Peyer's patch (tissue), 4 donors: ENCODE measurements around the gene B3GALT6. TPM values are rescaled to one million over a fixed set of nuclear protein-coding genes. Genes with fewer than 3 reads are reported as not detected.
"Not testable (repeated sequence)": the region's sequence is repeated elsewhere in the genome, so short reads cannot be mapped to it uniquely, and the experiment has no call there.

Experiments used
- DNase-seq, 3 donors: peaks; one replicate each; pipeline ENCODE4 v3.0.0-alpha.2; 2017 to 2019
- H3K27ac ChIP-seq, 4 donors: fragments of 200-600 bp; sonication (generic); one replicate each; pipeline ENCODE4 v1.5.1; 2016 to 2019
- H3K27me3 ChIP-seq, 2 donors: fragments of 200-600 bp; sonication (generic); one replicate each; pipeline ENCODE4 v1.5.1; 2019
- H3K36me3 ChIP-seq, 3 donors: fragments of 200-600 bp; sonication (generic); one replicate each; pipeline ENCODE4 v1.5.1; 2016 to 2019
- H3K4me1 ChIP-seq, 4 donors: fragments of 200-600 bp; sonication (generic); one replicate each; pipeline ENCODE4 v1.5.1; 2016 to 2019
- H3K4me3 ChIP-seq, 4 donors: fragments of 200-600 bp; sonication (generic); 1 replicate in 3 of 4; 2 replicates in 1 of 4; pipeline ENCODE4 v1.5.1; 2016 to 2019; ENCODE audit warnings: mild to moderate bottlenecking in 1 of 4
- H3K9me3 ChIP-seq, 4 donors: fragments of 200-600 bp; sonication (generic); one replicate each; pipeline ENCODE4 v1.5.1; 2016 to 2019; ENCODE audit warnings: mild to moderate bottlenecking in 1 of 4
- POLR2A ChIP-seq, 2 donors: fragments of 450-650 bp; IDR thresholded peaks; one replicate each; pipeline ENCODE4 v1.5.1; 2017; ENCODE audit warnings: antibody characterized with exemption in 2 of 2, mild to moderate bottlenecking in 2 of 2, moderate library complexity in 2 of 2
- total RNA-seq, 4 donors: library from RNA; depleted of rRNA; stranded (reverse); fragments of >200 nt; gene quantifications; one replicate each; pipeline ENCODE4 v1.1.0, GENCODE V29; 2016
- TF ChIP-seq, protein P1 (sequence below), 6 experiments: fragments of 450-650 bp in 4 of 6; fragments of 200-600 bp in 2 of 6; sonication (generic) in 1 of 6; IDR thresholded peaks; one replicate each; pipeline ENCODE4 v1.5.1; 2017 to 2019; ENCODE audit warnings: antibody characterized with exemption in 6 of 6, mild to moderate bottlenecking in 3 of 6, moderate library complexity in 1 of 6

B3GALT6 gene
- total RNA-seq, 4 donors from 2014 or later: 9.1 to 13.4 (median 10.6) TPM

DNA sequence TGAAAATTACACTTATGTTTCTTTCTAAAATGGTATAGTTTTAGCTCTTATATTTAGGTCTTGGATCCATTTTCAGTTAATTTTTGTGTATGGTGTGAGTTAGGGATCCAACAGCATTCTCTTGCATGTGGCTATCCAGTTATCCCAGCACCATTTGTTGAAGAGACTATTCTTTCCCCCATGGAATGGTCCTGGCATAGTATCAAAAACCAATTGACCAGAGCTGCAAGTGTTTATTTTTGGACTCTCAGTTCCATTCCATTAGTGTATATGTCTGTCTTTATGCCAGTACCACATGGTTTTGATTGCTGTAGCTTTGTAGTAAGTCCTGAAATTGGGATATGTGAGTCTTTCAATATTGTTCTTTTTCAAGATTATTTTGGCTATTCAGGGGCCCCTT, 44.1 kb upstream of the B3GALT6 start:
- H3K27ac ChIP-seq: no peak overlapping the region

DNA sequence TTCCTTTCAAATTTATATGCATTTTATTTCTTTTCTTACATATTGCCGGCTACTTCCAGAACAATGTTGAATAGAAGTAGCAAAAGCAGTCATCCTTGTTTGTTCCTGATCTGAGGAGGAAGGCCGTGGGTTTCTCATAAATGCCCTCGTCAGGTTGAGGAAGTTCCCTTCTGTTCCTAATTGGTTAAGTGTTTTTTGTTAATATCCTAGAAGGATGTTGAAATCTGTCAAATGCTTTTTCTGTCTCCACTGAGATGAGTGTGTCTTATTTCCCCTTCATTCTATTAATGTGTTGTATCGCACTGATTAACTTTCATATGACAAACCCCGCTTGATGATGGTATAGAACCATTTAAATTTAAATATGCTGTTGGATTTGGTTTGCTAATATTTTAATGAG, 42.9 kb upstream of the B3GALT6 start:
- Histone ChIP-seq H3K36me3 (no peaks in the 10 kb centered on the region), H3K27ac (no peak overlapping the region), H3K4me1 (no peaks in the 10 kb centered on the region), H3K4me3 (no peak overlapping the region), H3K9me3 (no peaks in the 10 kb centered on the region), H3K27me3 (no peaks in the 10 kb centered on the region)
- DNase-seq: no peak
- TF ChIP-seq POLR2A (IDR thresholded peaks at IDR 0.05): no peak
- TF ChIP-seq, protein P1, sequence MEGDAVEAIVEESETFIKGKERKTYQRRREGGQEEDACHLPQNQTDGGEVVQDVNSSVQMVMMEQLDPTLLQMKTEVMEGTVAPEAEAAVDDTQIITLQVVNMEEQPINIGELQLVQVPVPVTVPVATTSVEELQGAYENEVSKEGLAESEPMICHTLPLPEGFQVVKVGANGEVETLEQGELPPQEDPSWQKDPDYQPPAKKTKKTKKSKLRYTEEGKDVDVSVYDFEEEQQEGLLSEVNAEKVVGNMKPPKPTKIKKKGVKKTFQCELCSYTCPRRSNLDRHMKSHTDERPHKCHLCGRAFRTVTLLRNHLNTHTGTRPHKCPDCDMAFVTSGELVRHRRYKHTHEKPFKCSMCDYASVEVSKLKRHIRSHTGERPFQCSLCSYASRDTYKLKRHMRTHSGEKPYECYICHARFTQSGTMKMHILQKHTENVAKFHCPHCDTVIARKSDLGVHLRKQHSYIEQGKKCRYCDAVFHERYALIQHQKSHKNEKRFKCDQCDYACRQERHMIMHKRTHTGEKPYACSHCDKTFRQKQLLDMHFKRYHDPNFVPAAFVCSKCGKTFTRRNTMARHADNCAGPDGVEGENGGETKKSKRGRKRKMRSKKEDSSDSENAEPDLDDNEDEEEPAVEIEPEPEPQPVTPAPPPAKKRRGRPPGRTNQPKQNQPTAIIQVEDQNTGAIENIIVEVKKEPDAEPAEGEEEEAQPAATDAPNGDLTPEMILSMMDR (IDR thresholded peaks at IDR 0.05): no peak

More for the DNA sequence above, 44.1 kb upstream of the B3GALT6 start:
- Histone ChIP-seq H3K27me3 (no peaks in the 10 kb centered on the region), H3K36me3 (no peaks in the 10 kb centered on the region), H3K4me1 (no peaks in the 10 kb centered on the region), H3K9me3 (no peaks in the 10 kb centered on the region), H3K4me3 (no peak overlapping the region)
- no peak for DNase-seq
- no peak for TF ChIP-seq POLR2A (IDR thresholded peaks at IDR 0.05)
- TF ChIP-seq, protein P1 (IDR thresholded peaks at IDR 0.05): no peak

DNA sequence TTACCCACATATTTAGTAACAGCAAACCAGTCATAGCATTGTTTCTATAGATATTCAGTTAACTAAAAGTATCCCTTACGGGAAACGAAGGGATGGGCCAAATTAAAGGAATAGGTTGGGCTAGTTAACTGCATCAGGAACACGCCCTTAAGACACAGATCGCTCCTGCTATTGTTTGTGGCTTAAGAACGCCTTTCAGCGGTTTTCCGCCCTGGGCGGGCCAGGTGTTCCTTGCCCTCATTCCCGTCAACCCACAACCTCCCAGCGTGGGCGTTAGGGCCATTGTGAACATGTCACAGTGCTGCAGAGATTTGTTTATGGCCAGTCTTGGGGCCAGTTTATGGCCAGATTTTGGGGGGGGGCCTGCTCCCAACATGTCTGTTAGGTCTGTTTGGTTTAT, 40.3 kb upstream of the B3GALT6 start:
- Histone ChIP-seq H3K27ac (no peak overlapping the region), H3K9me3 (peaks cover 0 to 3% (median 1%) of the 10 kb centered on the region in 4 donors), H3K4me1 (no peaks in the 10 kb centered on the region), H3K27me3 (no peaks in the 10 kb centered on the region), H3K36me3 (no peaks in the 10 kb centered on the region), H3K4me3 (no peak overlapping the region)
- TF ChIP-seq, protein P1 (IDR thresholded peaks at IDR 0.05): no peak
- peak in 1 of 3 donors; percentile 19 for DNase-seq

DNA sequence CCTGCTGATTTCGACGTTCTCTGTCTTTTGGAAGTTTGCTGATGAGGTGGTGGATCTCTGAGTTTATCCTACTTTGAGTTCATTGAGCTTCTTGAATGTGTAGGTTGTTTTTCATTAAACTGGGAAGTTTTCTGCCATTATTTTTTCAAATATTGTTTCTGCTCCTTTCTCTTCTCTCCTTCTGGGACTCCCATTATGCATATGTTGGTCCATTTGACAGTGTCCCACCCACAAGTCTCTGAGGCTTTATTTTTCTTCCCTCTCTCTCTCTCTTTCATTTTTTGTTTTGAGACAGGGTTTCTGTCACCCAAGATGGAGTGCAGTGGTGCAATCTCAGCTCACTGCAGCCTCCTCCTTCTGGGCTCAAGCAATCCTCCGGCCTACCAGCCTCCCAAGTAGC, 37.3 kb upstream of the B3GALT6 start:
- no peak overlapping the region for H3K4me3 ChIP-seq
- TF ChIP-seq POLR2A (IDR thresholded peaks at IDR 0.05): no peak
- TF ChIP-seq, protein P1 (IDR thresholded peaks at IDR 0.05): no peak
- no peak overlapping the region for H3K27ac ChIP-seq
- no peaks in the 10 kb centered on the region for H3K36me3 ChIP-seq
- H3K27me3 ChIP-seq: no peaks in the 10 kb centered on the region
- H3K9me3 ChIP-seq: peaks cover 0 to 3% (median 1%) of the 10 kb centered on the region in 4 donors
- H3K4me1 ChIP-seq: no peaks in the 10 kb centered on the region
- peak in 1 of 3 donors; percentile 9 for DNase-seq

DNA sequence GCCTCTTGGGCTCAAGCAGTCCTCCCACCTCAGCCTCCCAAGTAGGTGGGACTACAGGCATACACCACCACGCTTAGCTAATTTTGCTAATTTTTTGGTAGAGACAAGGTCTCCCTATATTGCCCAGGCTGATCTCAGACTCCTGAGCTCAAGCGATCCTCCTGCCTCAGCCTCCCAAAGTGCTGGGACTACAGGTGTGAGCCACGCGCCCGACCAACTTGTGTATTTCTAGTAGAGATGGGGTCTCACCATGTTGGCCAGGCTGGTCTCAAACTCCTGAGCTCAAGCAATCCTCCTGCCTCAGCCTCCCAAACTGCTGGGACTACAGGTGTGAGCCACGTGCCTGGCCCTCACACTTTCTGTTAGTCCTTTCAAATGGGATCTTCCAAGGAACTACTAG, 36.3 kb upstream of the B3GALT6 start:
- peak in 1 of 3 donors; percentile 40 for DNase-seq
- not testable (repeated sequence) for H3K27me3 ChIP-seq, H3K9me3 ChIP-seq, H3K4me3 ChIP-seq, H3K27ac ChIP-seq, H3K4me1 ChIP-seq, H3K36me3 ChIP-seq

DNA sequence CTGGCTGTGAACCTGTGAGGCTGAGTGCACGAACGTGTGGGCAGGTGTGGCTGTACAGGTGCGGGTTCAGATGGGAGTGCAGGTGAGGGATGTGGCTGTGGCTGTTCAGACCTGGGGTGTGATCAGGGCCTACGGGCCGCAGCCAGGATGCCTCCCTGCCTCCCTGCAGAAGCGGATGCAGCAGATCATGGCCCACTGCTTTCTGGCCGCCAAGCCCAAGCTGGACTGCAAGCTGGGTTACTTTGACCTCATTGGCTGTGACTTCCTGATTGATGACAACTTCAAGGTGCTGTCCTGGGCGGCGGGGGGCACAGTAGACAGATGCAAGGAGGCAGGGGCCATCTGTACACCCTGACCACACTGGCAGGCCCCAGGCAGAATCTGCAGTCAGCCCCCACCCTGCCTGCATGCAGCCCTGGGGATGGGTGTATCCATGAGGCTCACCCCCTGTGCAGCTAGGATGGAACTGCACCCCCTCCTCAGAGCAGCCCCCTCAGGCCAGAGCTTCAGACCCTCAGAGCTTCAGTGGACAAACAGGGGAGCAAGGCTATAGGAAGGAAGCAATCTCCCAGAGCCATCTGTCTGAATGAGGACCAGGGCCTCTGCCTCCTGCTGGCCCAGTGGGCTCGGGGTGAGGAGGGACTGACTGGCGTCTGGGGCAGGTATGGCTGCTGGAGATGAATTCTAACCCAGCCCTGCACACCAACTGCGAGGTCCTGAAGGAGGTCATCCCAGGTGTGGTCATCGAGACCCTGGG, 35.4 kb upstream of the B3GALT6 start:
- H3K9me3 ChIP-seq: peaks cover 0 to 3% (median 1%) of the 10 kb centered on the region in 4 donors
- H3K27me3 ChIP-seq: peaks cover 0 to 7% of the 10 kb centered on the region in 2 donors
- no peak overlapping the region for H3K4me3 ChIP-seq
- H3K27ac ChIP-seq: no peak overlapping the region
- no peaks in the 10 kb centered on the region for H3K36me3 ChIP-seq
- DNase-seq: peak in 1 of 3 donors; percentile 41
- H3K4me1 ChIP-seq: peaks cover 0 to 14% (median 7%) of the 10 kb centered on the region in 4 donors
- TF ChIP-seq POLR2A (IDR thresholded peaks at IDR 0.05): no peak
- TF ChIP-seq, protein P1 (IDR thresholded peaks at IDR 0.05): no peak
